HepG2 (cell line): ENCODE data around the gene USP30. TPM values are rescaled to one million over a fixed set of nuclear protein-coding genes. Genes with fewer than 3 reads are reported as not detected.

Experiments used
- GATAD1 ChIP-seq: IDR thresholded peaks from 2 replicates; pipeline ENCODE4 v1.6.1; 2016; ENCODE audit warnings: missing genetic modification reagents, missing compliant biosample characterization
- GZF1 ChIP-seq: sonication (generic); formaldehyde crosslinking; IDR thresholded peaks from 2 replicates; pipeline ENCODE4 v1.5.1; 2020; ENCODE audit warnings: mild to moderate bottlenecking, missing genetic modification reagents
- KDM5B ChIP-seq: sonication (generic); formaldehyde crosslinking; IDR thresholded peaks from 2 replicates; pipeline ENCODE4 v1.4.0; 2020; ENCODE audit warnings: missing genetic modification reagents, mild to moderate bottlenecking, borderline replicate concordance
- KMT2A ChIP-seq: sonication (generic); formaldehyde crosslinking; IDR thresholded peaks from 2 replicates; pipeline ENCODE4 v1.4.0; 2020; ENCODE audit warnings: missing genetic modification reagents
- SALL2 ChIP-seq: sonication (generic); formaldehyde crosslinking; IDR thresholded peaks from 2 replicates; pipeline ENCODE4 v1.8.1; 2023; ENCODE audit warnings: mild to moderate bottlenecking, missing genetic modification reagents, inconsistent platforms
- TOPORS ChIP-seq: sonication (generic); formaldehyde crosslinking; IDR thresholded peaks from 2 replicates; pipeline ENCODE4 v1.8.0; 2023; ENCODE audit warnings: mild to moderate bottlenecking, missing genetic modification reagents
- ZFP36 ChIP-seq: fragments of 150-350 bp; IDR thresholded peaks from 2 replicates; pipeline ENCODE4 v1.6.1; 2018; ENCODE audit warnings: borderline replicate concordance, low read length, low read depth; ENCODE audit not compliant: partially characterized antibody
- ZNF263 ChIP-seq: sonication (generic); formaldehyde crosslinking; IDR thresholded peaks from 2 replicates; pipeline ENCODE4 v1.4.0; 2020; ENCODE audit warnings: missing genetic modification reagents
- ZNF607 ChIP-seq: sonication (generic); formaldehyde crosslinking; IDR thresholded peaks from 2 replicates; pipeline ENCODE4 v1.5.1; 2020; ENCODE audit warnings: missing genetic modification reagents, mild to moderate bottlenecking, borderline replicate concordance
- polyA plus RNA-seq, 8 experiments: library from polyadenylated mRNA; depleted of rRNA in 3 of 8; stranded (reverse) in 7 of 8; unstranded in 1 of 8; fragments of >200 nt; fragmentation: Illumina TruSeq in 4 of 8; extraction: Trizol in 4 of 8; gene quantifications; 2 replicates each; pipeline versions ENCODE4 v1.2.1 to v1.2.3, GENCODE V29; 2011 to 2016; ENCODE audit warnings: low read depth in 4 of 8, missing spikeins in 1 of 8, mixed read lengths in 1 of 8; ENCODE audit not compliant: insufficient read depth in 1 of 8
- total RNA-seq, 5 experiments: library from RNA; depleted of rRNA; stranded (reverse); fragments of >200 nt; fragmentation: Illumina TruSeq; extraction: Trizol; gene quantifications; 2 replicates each; pipeline ENCODE4 v1.2.3, GENCODE V29; 2016; ENCODE audit warnings: low read depth in 1 of 5
- TF ChIP-seq, protein P1 (sequence below): sonication (generic); formaldehyde crosslinking; IDR thresholded peaks from 2 replicates; pipeline ENCODE4 v1.8.1; 2023; ENCODE audit warnings: missing genetic modification reagents, inconsistent platforms, borderline replicate concordance
- TF ChIP-seq, protein P2 (sequence below): sonication (generic); formaldehyde crosslinking; IDR thresholded peaks from 2 replicates; pipeline ENCODE4 v1.4.0; 2020; ENCODE audit warnings: missing genetic modification reagents
- TF ChIP-seq, protein P3 (sequence below): IDR thresholded peaks from 2 replicates; pipeline ENCODE4 v1.6.1; 2016; ENCODE audit warnings: low read depth, missing genetic modification reagents, missing compliant biosample characterization
- TF ChIP-seq, protein P4 (sequence below): sonication (generic); formaldehyde crosslinking; IDR thresholded peaks from 2 replicates; pipeline ENCODE4 v1.4.0; 2020; ENCODE audit warnings: mild to moderate bottlenecking, missing genetic modification reagents, borderline replicate concordance

USP30 gene
- total and polyA plus RNA-seq, 2 of the 13 experiments (the other 11 are each of a cell fraction or from before 2014, with no cell fraction given), result 11.2 to 20.8 TPM

DNA sequence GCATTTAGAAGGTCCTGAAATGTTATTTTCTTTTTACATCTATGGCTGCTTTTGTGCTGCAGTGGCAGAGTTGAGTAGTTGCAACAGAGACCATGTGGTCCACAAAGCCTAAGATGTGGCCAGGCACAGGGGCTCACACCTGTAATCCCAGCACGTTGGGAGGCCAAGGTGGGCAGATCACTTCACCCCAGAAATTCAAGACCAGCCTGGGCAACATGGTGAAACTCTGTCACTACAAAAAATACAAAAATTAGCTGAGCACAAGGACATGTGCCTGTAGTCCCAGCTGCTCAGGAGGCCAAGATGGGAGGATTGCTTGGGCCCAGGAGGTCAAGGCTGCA, 13.4 kb downstream of the USP30 start (continued):
- TF ChIP-seq, protein P1, sequence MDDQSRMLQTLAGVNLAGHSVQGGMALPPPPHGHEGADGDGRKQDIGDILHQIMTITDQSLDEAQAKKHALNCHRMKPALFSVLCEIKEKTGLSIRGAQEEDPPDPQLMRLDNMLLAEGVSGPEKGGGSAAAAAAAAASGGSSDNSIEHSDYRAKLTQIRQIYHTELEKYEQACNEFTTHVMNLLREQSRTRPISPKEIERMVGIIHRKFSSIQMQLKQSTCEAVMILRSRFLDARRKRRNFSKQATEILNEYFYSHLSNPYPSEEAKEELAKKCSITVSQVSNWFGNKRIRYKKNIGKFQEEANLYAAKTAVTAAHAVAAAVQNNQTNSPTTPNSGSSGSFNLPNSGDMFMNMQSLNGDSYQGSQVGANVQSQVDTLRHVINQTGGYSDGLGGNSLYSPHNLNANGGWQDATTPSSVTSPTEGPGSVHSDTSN (CRISPR knock-in tag), result no peak
- TF ChIP-seq, protein P2, sequence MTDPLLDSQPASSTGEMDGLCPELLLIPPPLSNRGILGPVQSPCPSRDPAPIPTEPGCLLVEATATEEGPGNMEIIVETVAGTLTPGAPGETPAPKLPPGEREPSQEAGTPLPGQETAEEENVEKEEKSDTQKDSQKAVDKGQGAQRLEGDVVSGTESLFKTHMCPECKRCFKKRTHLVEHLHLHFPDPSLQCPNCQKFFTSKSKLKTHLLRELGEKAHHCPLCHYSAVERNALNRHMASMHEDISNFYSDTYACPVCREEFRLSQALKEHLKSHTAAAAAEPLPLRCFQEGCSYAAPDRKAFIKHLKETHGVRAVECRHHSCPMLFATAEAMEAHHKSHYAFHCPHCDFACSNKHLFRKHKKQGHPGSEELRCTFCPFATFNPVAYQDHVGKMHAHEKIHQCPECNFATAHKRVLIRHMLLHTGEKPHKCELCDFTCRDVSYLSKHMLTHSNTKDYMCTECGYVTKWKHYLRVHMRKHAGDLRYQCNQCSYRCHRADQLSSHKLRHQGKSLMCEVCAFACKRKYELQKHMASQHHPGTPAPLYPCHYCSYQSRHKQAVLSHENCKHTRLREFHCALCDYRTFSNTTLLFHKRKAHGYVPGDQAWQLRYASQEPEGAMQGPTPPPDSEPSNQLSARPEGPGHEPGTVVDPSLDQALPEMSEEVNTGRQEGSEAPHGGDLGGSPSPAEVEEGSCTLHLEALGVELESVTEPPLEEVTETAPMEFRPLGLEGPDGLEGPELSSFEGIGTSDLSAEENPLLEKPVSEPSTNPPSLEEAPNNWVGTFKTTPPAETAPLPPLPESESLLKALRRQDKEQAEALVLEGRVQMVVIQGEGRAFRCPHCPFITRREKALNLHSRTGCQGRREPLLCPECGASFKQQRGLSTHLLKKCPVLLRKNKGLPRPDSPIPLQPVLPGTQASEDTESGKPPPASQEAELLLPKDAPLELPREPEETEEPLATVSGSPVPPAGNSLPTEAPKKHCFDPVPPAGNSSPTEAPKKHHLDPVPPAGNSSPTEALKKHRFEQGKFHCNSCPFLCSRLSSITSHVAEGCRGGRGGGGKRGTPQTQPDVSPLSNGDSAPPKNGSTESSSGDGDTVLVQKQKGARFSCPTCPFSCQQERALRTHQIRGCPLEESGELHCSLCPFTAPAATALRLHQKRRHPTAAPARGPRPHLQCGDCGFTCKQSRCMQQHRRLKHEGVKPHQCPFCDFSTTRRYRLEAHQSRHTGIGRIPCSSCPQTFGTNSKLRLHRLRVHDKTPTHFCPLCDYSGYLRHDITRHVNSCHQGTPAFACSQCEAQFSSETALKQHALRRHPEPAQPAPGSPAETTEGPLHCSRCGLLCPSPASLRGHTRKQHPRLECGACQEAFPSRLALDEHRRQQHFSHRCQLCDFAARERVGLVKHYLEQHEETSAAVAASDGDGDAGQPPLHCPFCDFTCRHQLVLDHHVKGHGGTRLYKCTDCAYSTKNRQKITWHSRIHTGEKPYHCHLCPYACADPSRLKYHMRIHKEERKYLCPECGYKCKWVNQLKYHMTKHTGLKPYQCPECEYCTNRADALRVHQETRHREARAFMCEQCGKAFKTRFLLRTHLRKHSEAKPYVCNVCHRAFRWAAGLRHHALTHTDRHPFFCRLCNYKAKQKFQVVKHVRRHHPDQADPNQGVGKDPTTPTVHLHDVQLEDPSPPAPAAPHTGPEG (CRISPR knock-in tag), result peak; percentile 75; the same call in 1 of the 2 replicates
- TF ChIP-seq GZF1 (no peak), KMT2A (CRISPR knock-in tag) (no peak), SALL2 (CRISPR knock-in tag) (no peak), KDM5B (CRISPR knock-in tag) (no peak), ZFP36 (no peak), ZNF263 (no peak), GATAD1 (CRISPR knock-in tag) (peak; percentile 4; the same call in 1 of the 2 replicates), ZNF607 (CRISPR knock-in tag) (no peak), TOPORS (CRISPR knock-in tag) (0 out of 2 replicates have a peak, but pooled peaks have one; percentile 1)
- TF ChIP-seq, protein P3, sequence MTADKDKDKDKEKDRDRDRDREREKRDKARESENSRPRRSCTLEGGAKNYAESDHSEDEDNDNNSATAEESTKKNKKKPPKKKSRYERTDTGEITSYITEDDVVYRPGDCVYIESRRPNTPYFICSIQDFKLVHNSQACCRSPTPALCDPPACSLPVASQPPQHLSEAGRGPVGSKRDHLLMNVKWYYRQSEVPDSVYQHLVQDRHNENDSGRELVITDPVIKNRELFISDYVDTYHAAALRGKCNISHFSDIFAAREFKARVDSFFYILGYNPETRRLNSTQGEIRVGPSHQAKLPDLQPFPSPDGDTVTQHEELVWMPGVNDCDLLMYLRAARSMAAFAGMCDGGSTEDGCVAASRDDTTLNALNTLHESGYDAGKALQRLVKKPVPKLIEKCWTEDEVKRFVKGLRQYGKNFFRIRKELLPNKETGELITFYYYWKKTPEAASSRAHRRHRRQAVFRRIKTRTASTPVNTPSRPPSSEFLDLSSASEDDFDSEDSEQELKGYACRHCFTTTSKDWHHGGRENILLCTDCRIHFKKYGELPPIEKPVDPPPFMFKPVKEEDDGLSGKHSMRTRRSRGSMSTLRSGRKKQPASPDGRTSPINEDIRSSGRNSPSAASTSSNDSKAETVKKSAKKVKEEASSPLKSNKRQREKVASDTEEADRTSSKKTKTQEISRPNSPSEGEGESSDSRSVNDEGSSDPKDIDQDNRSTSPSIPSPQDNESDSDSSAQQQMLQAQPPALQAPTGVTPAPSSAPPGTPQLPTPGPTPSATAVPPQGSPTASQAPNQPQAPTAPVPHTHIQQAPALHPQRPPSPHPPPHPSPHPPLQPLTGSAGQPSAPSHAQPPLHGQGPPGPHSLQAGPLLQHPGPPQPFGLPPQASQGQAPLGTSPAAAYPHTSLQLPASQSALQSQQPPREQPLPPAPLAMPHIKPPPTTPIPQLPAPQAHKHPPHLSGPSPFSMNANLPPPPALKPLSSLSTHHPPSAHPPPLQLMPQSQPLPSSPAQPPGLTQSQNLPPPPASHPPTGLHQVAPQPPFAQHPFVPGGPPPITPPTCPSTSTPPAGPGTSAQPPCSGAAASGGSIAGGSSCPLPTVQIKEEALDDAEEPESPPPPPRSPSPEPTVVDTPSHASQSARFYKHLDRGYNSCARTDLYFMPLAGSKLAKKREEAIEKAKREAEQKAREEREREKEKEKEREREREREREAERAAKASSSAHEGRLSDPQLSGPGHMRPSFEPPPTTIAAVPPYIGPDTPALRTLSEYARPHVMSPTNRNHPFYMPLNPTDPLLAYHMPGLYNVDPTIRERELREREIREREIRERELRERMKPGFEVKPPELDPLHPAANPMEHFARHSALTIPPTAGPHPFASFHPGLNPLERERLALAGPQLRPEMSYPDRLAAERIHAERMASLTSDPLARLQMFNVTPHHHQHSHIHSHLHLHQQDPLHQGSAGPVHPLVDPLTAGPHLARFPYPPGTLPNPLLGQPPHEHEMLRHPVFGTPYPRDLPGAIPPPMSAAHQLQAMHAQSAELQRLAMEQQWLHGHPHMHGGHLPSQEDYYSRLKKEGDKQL, result no peak
- TF ChIP-seq, protein P4, sequence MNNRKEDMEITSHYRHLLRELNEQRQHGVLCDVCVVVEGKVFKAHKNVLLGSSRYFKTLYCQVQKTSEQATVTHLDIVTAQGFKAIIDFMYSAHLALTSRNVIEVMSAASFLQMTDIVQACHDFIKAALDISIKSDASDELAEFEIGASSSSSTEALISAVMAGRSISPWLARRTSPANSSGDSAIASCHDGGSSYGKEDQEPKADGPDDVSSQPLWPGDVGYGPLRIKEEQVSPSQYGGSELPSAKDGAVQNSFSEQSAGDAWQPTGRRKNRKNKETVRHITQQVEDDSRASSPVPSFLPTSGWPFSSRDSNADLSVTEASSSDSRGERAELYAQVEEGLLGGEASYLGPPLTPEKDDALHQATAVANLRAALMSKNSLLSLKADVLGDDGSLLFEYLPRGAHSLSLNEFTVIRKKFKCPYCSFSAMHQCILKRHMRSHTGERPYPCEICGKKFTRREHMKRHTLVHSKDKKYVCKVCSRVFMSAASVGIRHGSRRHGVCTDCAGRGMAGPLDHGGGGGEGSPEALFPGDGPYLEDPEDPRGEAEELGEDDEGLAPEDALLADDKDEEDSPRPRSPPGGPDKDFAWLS (CRISPR knock-in tag), result no peak
